Liver (tissue), 3 donors: ENCODE results near the gene MOSPD3.

ENCODE experiments used
- ATF3 ChIP-seq: IDR thresholded peaks from 2 replicates; pipeline ENCODE4 v1.6.1; 2016; ENCODE audit warnings: antibody characterized with exemption
- CTCF ChIP-seq: fragments of 150-350 bp; IDR thresholded peaks from 2 replicates; pipeline ENCODE4 v1.5.1; 2017; ENCODE audit warnings: improper control_type of control experiment, low read depth, low read length; ENCODE audit not compliant: missing input control
- GABPA ChIP-seq, 2 donors: IDR thresholded peaks in 1 of 2; conservative IDR thresholded peaks in 1 of 2; 2 replicates each; pipeline ENCODE4 v1.6.1; 2016; ENCODE audit warnings: antibody characterized with exemption in 2 of 2, mild to moderate bottlenecking in 1 of 2, moderate library complexity in 1 of 2
- MAX ChIP-seq: IDR thresholded peaks from 2 replicates; pipeline ENCODE4 v1.6.1; 2016; ENCODE audit warnings: antibody characterized with exemption
- RAD21 ChIP-seq, 2 donors: IDR thresholded peaks; 2 replicates each; pipeline ENCODE4 v1.6.1; 2016; ENCODE audit warnings: antibody characterized with exemption in 2 of 2, mild to moderate bottlenecking in 2 of 2
- SP1 ChIP-seq: IDR thresholded peaks from 2 replicates; pipeline ENCODE4 v1.6.1; 2018; ENCODE audit warnings: antibody characterized with exemption, mild to moderate bottlenecking
- TAF1 ChIP-seq: conservative IDR thresholded peaks from 2 replicates; pipeline ENCODE4 v1.6.1; 2016; ENCODE audit warnings: antibody characterized with exemption, mild to moderate bottlenecking
- YY1 ChIP-seq: IDR thresholded peaks from 2 replicates; pipeline ENCODE4 v1.6.1; 2016; ENCODE audit warnings: antibody characterized with exemption, mild to moderate bottlenecking
- ZBTB33 ChIP-seq: IDR thresholded peaks from 2 replicates; pipeline ENCODE4 v1.6.1; 2016; ENCODE audit warnings: antibody characterized with exemption
- donor health status: healthy.
- donor health status: healthy.

- TF ChIP-seq CTCF (no peak), ZBTB33 (no peak), YY1 (no peak), MAX (no peak), GABPA (IDR thresholded peaks at IDR 0.05 in 1 of 2, conservative IDR thresholded peaks at IDR 0.05 in 1 of 2) (no peak), TAF1 (no peak), ATF3 (no peak), RAD21 (IDR thresholded peaks at IDR 0.05) (no peak), SP1 (no peak)
These were observed 22.1 kb upstream of the MOSPD3 start for GRCh38 chr7:100590077-100590737.
